GM12878 (cell line): ENCODE results near the gene CWC27. TPM values are rescaled to one million over a fixed set of nuclear protein-coding genes. Genes with fewer than 3 reads are reported as not detected.

Experiments used
- ATAC-seq: fragments of 200-7000 bp; cut with Tn5 transposase; 3 replicates; pipeline ENCODE4 v1.9.1; 2020; ENCODE audit warnings: mild to moderate bottlenecking, moderate library complexity
- BruUV-seq: library from RNA; stranded (reverse); fragments of 400-500 nt; replicated peaks from 2 replicates; lab custom pipeline; 2021; lab: Mats Ljungman, UMichigan
- CTCF ChIA-PET: fragments of 300-600 bp; sonication (Branson Sonifier 250); formaldehyde crosslinking; extraction: SDS; loops from one replicate; lab custom pipeline; 2021; ENCODE audit warnings: inconsistent platforms; lab: Yijun Ruan, JAX
- POLR2A ChIA-PET: fragments of 350-600 bp; formaldehyde crosslinking; extraction: SDS; loops from one replicate; lab custom pipeline; 2021; ENCODE audit warnings: inconsistent platforms; lab: Charles Lee
- RAD21 ChIA-PET: fragments of 300-600 bp; sonication (Branson Sonifier 250); formaldehyde crosslinking; loops from one replicate; lab custom pipeline; 2023; ENCODE audit warnings: antibody characterized with exemption; ENCODE audit not compliant: unreplicated experiment; lab: Charles Lee
- SMC1A ChIA-PET: fragments of 300-600 bp; sonication (Branson Sonifier 250); formaldehyde crosslinking; loops from one replicate; lab custom pipeline; 2023; ENCODE audit not compliant: unreplicated experiment, uncharacterized antibody; lab: Charles Lee
- DNase-seq: peaks from one replicate; pipeline ENCODE4 v3.0.0-alpha.2; 2011; ENCODE audit warnings: low read depth, low spot score
- FAIRE-seq: peaks from 3 replicates; lab custom pipeline; 2011; peaks lifted over from hg19 to GRCh38; lab: Jason Lieb, UNC
- H2AFZ ChIP-seq: 2 replicates; pipeline ENCODE4 v1.6.0; 2011; ENCODE audit warnings: low read depth, low read length, control low read depth; ENCODE audit not compliant: control insufficient read depth
- H3K27ac ChIP-seq: 2 replicates; pipeline ENCODE4 v1.5.1; 2011; ENCODE audit warnings: control low read depth; ENCODE audit not compliant: control insufficient read depth, insufficient read depth
- H3K27me3 ChIP-seq, 2 experiments: replicated peaks in 1 of 2; 2 replicates each; pipeline versions ENCODE4 v1.6.0 to v1.6.1; 2011; ENCODE audit warnings: low read length in 1 of 2; ENCODE audit not compliant: control insufficient read depth in 2 of 2, insufficient read depth in 2 of 2
- H3K36me3 ChIP-seq, 2 experiments: 2 replicates each; pipeline ENCODE4 v1.5.1; 2011; ENCODE audit warnings: low read length in 1 of 2; ENCODE audit not compliant: control insufficient read depth in 2 of 2, insufficient read depth in 2 of 2
- H3K4me1 ChIP-seq: 2 replicates; pipeline ENCODE4 v1.6.1; 2011; ENCODE audit warnings: mild to moderate bottlenecking, low read length, moderate library complexity, mixed read lengths; ENCODE audit not compliant: control insufficient read depth, insufficient read depth
- H3K4me2 ChIP-seq: 2 replicates; pipeline ENCODE4 v1.6.0; 2011; ENCODE audit warnings: control low read depth; ENCODE audit not compliant: control insufficient read depth, insufficient read depth
- H3K4me3 ChIP-seq: fragments of 200-600 bp; sonication (generic); 2 replicates; pipeline ENCODE4 v1.5.1; 2016
- H3K79me2 ChIP-seq: 2 replicates; pipeline ENCODE4 v1.6.0; 2011; ENCODE audit warnings: low read length; ENCODE audit not compliant: control insufficient read depth, insufficient read depth
- H3K9ac ChIP-seq: 2 replicates; pipeline ENCODE4 v1.8.0; 2011; ENCODE audit warnings: low read length, control low read depth, mixed read lengths; ENCODE audit not compliant: control insufficient read depth, insufficient read depth
- H3K9me3 ChIP-seq: replicated peaks from 3 replicates; pipeline ENCODE4 v1.5.1; 2011; ENCODE audit warnings: mild to moderate bottlenecking, low read length; ENCODE audit not compliant: control insufficient read depth, insufficient read depth
- H4K20me1 ChIP-seq: 2 replicates; pipeline ENCODE4 v1.6.0; 2011; ENCODE audit not compliant: control insufficient read depth, insufficient read depth
- CBX3 ChIP-seq: fragments of 200-600 bp; sonication (generic); IDR thresholded peaks from 2 replicates; pipeline ENCODE4 v1.6.1; 2016; ENCODE audit warnings: low read depth, borderline replicate concordance
- DPF2 ChIP-seq: fragments of 450-650 bp; IDR thresholded peaks from 2 replicates; pipeline ENCODE4 v1.6.1; 2017; ENCODE audit warnings: mild to moderate bottlenecking
- EZH2 ChIP-seq: IDR thresholded peaks from 2 replicates; pipeline ENCODE4 v1.6.1; 2012; ENCODE audit warnings: low read depth, mild to moderate bottlenecking, control low read depth, inconsistent platforms, low read length, borderline replicate concordance; ENCODE audit not compliant: control insufficient read depth
- HDAC6 ChIP-seq: fragments of 200-600 bp; sonication (generic); IDR thresholded peaks from one replicate; pipeline ENCODE4 v1.8.0; 2017; ENCODE audit warnings: antibody characterized with exemption; ENCODE audit not compliant: unreplicated experiment
- MXI1 ChIP-seq: fragments of 150-350 bp; IDR thresholded peaks from 2 replicates; pipeline ENCODE4 v1.6.1; 2011; ENCODE audit warnings: low read depth, mild to moderate bottlenecking, inconsistent platforms, low read length, improper control_type of control experiment
- MYB ChIP-seq: fragments of 150-350 bp; IDR thresholded peaks from 2 replicates; pipeline ENCODE4 v1.6.1; 2014; ENCODE audit warnings: mild to moderate bottlenecking, low read depth, low read length, borderline replicate concordance
- RUNX3 ChIP-seq: IDR thresholded peaks from 2 replicates; pipeline ENCODE4 v1.6.1; 2012; ENCODE audit warnings: low read length, inconsistent platforms
- SIX5 ChIP-seq: IDR thresholded peaks from 2 replicates; pipeline ENCODE4 v1.6.1; 2011; ENCODE audit warnings: mild to moderate bottlenecking, low read depth, low read length, moderate library complexity; ENCODE audit not compliant: severe bottlenecking
- SMC3 ChIP-seq: IDR thresholded peaks from 2 replicates; pipeline ENCODE4 v1.6.1; 2011; ENCODE audit warnings: low read length, improper control_type of control experiment, borderline replicate concordance
- STAT1 ChIP-seq: fragments of 450-650 bp; conservative IDR thresholded peaks from 2 replicates; pipeline ENCODE4 v1.6.1; 2014; ENCODE audit warnings: antibody characterized with exemption, mild to moderate bottlenecking
- TAF1 ChIP-seq: IDR thresholded peaks from 2 replicates; pipeline ENCODE4 v1.6.1; 2011; ENCODE audit warnings: mild to moderate bottlenecking, low read depth, low read length, borderline replicate concordance
- TCF3 ChIP-seq: IDR thresholded peaks from 2 replicates; pipeline ENCODE4 v1.6.1; 2012; ENCODE audit warnings: low read depth, mild to moderate bottlenecking, low read length, borderline replicate concordance; ENCODE audit not compliant: insufficient read depth
- ZBED1 ChIP-seq: IDR thresholded peaks from 2 replicates; pipeline ENCODE4 v1.6.1; 2016; ENCODE audit warnings: borderline replicate concordance
- ZNF24 ChIP-seq: fragments of 450-650 bp; IDR thresholded peaks from 2 replicates; pipeline ENCODE4 v1.6.1; 2017; ENCODE audit warnings: antibody characterized with exemption, mild to moderate bottlenecking
- ZNF384 ChIP-seq: IDR thresholded peaks from 2 replicates; pipeline ENCODE4 v1.6.1; 2012; ENCODE audit warnings: low read depth, mild to moderate bottlenecking, low read length, improper control_type of control experiment, borderline replicate concordance
- WGBS: methylation state at CpG from one replicate; pipeline ENCODE4 v1.1.6; 2016; ENCODE audit warnings: low lambda C conversion rate; ENCODE audit not compliant: insufficient replicate concordance, insufficient coverage; ENCODE audit errors: missing lambda C conversion rate; 5-methylcytosine and 5-hydroxymethylcytosine counted together
- in situ Hi-C: fragments of 300-500 bp; cut with MboI; formaldehyde crosslinking; loops from 9 replicates; pipeline ENCODE4 v1.14.3; 2018; ENCODE audit warnings: mixed read lengths
- intact Hi-C: fragments of 100-400 bp; cut with micrococcal nuclease; formaldehyde crosslinking; loops from one replicate; pipeline ENCODE4 v1.14.2; 2022; ENCODE audit not compliant: unreplicated experiment
- polyA plus RNA-seq, 11 experiments: library from polyadenylated mRNA; depleted of rRNA in 4 of 11; unstranded in 6 of 11; stranded (reverse) in 5 of 11; fragments of >200 nt; fragmentation: Nextera tagmentation in 4 of 11; fragmentation: Illumina TruSeq in 1 of 11; extraction: Ambion mirVana in 4 of 11; extraction: Trizol in 1 of 11; gene quantifications; 1 replicate in 1 of 11; 2 replicates in 10 of 11; pipeline versions ENCODE4 v1.2.1 to v1.2.3, GENCODE V29; 2011 to 2016; ENCODE audit warnings: inconsistent platforms in 2 of 11, missing spikeins in 2 of 11, low read depth in 1 of 11
- total RNA-seq, 4 experiments: library from RNA; depleted of rRNA in 3 of 4; stranded (reverse); fragments of >200 nt in 3 of 4; fragmentation: Illumina TruSeq in 1 of 4; extraction: Trizol in 1 of 4; gene quantifications; 2 replicates each; pipeline versions ENCODE4 v1.2.1 to v1.2.3, GENCODE V29; 2013 to 2021
- TF ChIP-seq, protein P1 (sequence below): IDR thresholded peaks from 2 replicates; pipeline ENCODE4 v1.6.1; 2012; ENCODE audit warnings: low read depth, low read length, improper control_type of control experiment
- TF ChIP-seq, protein P2 (sequence below): IDR thresholded peaks from 2 replicates; pipeline ENCODE4 v1.6.1; 2011; ENCODE audit warnings: low read depth, mild to moderate bottlenecking, low read length, moderate library complexity, borderline replicate concordance; ENCODE audit errors: extremely low read depth
- TF ChIP-seq, protein P3 (sequence below): fragments of 450-650 bp; IDR thresholded peaks from 2 replicates; pipeline ENCODE4 v1.6.1; 2017; ENCODE audit warnings: mild to moderate bottlenecking, moderate library complexity
- TF ChIP-seq, protein P4 (sequence below): fragments of 150-350 bp; IDR thresholded peaks from 2 replicates; pipeline ENCODE4 v1.6.1; 2014; ENCODE audit warnings: mild to moderate bottlenecking, low read depth, low read length

The CWC27 gene
- total and polyA plus RNA-seq, 10 of the 15 experiments (the other 5 are each of a cell fraction or from before 2014, with no cell fraction given), result 21.7 to 61.9 (median 47.0) TPM

DNA sequence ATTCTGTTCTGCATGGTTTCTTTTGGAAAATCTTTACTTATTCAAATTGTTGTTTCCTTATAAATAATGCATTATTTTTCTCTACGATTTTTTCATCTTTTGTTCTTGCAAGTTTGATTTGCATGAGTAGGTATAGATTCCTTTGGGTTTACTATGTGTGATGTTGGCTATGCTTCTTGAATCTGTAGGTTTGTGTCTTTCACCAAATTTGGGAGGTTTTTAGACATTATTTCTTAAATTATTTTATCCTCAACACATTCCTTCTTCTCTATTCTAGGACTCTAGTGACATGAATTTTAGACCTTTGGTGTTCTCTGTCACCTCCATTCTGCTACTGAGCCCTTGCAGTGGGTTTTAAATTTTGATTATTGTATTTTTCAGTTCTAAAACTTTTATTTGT lies 219.0 kb downstream of the CWC27 start (continued):
- no peak for TF ChIP-seq MYB
- TF ChIP-seq MXI1, result no peak
- TF ChIP-seq CBX3, result no peak
- no peak for TF ChIP-seq ZNF384
- TF ChIP-seq, protein P1, sequence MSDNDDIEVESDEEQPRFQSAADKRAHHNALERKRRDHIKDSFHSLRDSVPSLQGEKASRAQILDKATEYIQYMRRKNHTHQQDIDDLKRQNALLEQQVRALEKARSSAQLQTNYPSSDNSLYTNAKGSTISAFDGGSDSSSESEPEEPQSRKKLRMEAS, result no peak
- TF ChIP-seq, protein P2, sequence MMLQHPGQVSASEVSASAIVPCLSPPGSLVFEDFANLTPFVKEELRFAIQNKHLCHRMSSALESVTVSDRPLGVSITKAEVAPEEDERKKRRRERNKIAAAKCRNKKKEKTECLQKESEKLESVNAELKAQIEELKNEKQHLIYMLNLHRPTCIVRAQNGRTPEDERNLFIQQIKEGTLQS, result no peak
- TF ChIP-seq ZNF24, result no peak
- TF ChIP-seq ZBED1, result no peak
- no peak for TF ChIP-seq SIX5

DNA sequence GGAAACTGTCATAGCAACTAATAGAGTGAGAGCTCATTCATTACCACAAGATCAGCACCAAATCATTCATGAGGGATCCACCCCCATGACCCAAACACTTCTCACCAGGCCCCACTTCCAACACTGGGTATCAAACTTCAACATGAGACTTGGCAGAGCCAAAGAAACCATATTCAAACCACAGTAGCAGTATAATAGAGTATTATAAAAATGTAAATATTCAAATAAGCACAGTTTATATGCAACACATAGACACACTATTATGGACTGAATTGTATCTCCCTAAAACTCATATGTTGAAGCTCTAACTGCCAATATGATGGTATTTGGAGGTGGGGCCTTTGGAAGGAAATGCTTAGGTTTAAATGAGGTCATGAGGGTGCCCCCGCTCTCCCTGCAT lies 240.5 kb downstream of the CWC27 start:
- no peak overlapping the region for H2AFZ ChIP-seq
- H4K20me1 ChIP-seq, result no peaks in the 10 kb centered on the region
- H3K4me2 ChIP-seq, result no peak overlapping the region
- no peak for TF ChIP-seq STAT1
- TF ChIP-seq, protein P3, sequence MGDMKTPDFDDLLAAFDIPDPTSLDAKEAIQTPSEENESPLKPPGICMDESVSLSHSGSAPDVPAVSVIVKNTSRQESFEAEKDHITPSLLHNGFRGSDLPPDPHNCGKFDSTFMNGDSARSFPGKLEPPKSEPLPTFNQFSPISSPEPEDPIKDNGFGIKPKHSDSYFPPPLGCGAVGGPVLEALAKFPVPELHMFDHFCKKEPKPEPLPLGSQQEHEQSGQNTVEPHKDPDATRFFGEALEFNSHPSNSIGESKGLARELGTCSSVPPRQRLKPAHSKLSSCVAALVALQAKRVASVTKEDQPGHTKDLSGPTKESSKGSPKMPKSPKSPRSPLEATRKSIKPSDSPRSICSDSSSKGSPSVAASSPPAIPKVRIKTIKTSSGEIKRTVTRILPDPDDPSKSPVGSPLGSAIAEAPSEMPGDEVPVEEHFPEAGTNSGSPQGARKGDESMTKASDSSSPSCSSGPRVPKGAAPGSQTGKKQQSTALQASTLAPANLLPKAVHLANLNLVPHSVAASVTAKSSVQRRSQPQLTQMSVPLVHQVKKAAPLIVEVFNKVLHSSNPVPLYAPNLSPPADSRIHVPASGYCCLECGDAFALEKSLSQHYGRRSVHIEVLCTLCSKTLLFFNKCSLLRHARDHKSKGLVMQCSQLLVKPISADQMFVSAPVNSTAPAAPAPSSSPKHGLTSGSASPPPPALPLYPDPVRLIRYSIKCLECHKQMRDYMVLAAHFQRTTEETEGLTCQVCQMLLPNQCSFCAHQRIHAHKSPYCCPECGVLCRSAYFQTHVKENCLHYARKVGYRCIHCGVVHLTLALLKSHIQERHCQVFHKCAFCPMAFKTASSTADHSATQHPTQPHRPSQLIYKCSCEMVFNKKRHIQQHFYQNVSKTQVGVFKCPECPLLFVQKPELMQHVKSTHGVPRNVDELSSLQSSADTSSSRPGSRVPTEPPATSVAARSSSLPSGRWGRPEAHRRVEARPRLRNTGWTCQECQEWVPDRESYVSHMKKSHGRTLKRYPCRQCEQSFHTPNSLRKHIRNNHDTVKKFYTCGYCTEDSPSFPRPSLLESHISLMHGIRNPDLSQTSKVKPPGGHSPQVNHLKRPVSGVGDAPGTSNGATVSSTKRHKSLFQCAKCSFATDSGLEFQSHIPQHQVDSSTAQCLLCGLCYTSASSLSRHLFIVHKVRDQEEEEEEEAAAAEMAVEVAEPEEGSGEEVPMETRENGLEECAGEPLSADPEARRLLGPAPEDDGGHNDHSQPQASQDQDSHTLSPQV, result no peak
- TF ChIP-seq TAF1, result no peak
- TF ChIP-seq RUNX3, result no peak
- TF ChIP-seq, protein P4, sequence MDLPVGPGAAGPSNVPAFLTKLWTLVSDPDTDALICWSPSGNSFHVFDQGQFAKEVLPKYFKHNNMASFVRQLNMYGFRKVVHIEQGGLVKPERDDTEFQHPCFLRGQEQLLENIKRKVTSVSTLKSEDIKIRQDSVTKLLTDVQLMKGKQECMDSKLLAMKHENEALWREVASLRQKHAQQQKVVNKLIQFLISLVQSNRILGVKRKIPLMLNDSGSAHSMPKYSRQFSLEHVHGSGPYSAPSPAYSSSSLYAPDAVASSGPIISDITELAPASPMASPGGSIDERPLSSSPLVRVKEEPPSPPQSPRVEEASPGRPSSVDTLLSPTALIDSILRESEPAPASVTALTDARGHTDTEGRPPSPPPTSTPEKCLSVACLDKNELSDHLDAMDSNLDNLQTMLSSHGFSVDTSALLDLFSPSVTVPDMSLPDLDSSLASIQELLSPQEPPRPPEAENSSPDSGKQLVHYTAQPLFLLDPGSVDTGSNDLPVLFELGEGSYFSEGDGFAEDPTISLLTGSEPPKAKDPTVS, result no peak
- TF ChIP-seq EZH2, result no peak
- TF ChIP-seq DPF2, result no peak
- no peak for TF ChIP-seq TCF3
- TF ChIP-seq HDAC6, result no peak
- TF ChIP-seq SMC3, result no peak
- H3K9me3 ChIP-seq, result no peaks in the 10 kb centered on the region; the same call in 1 of the 3 replicates
- no peaks in the 10 kb centered on the region for H3K79me2 ChIP-seq
- in situ Hi-C loops (no loop called here), intact Hi-C loops (no loop called here)
- H3K4me3 ChIP-seq, result no peak overlapping the region
- DNase-seq (no peak), ATAC-seq (no peak), FAIRE-seq (no peak)
- H3K36me3 ChIP-seq, result no peaks in the 10 kb centered on the region; a peak in 2 of 4 replicates
- ChIA-PET RAD21 (interaction anchor here (0.9 kb wide), 1 partner anchor 13 kb away, joined by 4 read pairs; no protein-coding TSS in a partner anchor), SMC1A (interaction anchor here (2.2 kb wide), 1 partner anchor 10 kb away, joined by 7 read pairs; no protein-coding TSS in a partner anchor), CTCF (interaction anchor here (1.5 kb wide), 1 partner anchor 11 kb away, joined by 4 read pairs; no protein-coding TSS in a partner anchor), POLR2A (no interaction called here)
- no peaks in the 10 kb centered on the region for H3K27me3 ChIP-seq
- no peak overlapping the region for H3K9ac ChIP-seq
- no TSS peak for BruUV-seq
- no peaks in the 10 kb centered on the region for H3K4me1 ChIP-seq
- 100% methylated on average over 1 of the region's 1 CpG for WGBS
- no peak overlapping the region for H3K27ac ChIP-seq
